HepG2 (cell line): ENCODE results near the gene ENTPD1. TPM values are rescaled to one million over a fixed set of nuclear protein-coding genes. Genes with fewer than 3 reads are reported as not detected.

ENCODE experiments used
- ATAC-seq: fragments of 200-7000 bp; cut with Tn5 transposase; 3 replicates; pipeline ENCODE4 v1.9.1; 2020; ENCODE audit warnings: mild to moderate bottlenecking, moderate library complexity
- BruUV-seq: library from RNA; stranded (reverse); fragments of 400-500 nt; replicated peaks from 2 replicates; lab custom pipeline; 2021; lab: Mats Ljungman, UMichigan
- CTCF ChIA-PET: fragments of 300-600 bp; formaldehyde crosslinking; extraction: SDS; loops from one replicate; lab custom pipeline; 2021; ENCODE audit warnings: low total read pairs, inconsistent platforms, low intra/inter-chr PET ratio; lab: Yijun Ruan, JAX
- POLR2A ChIA-PET: fragments of 350-600 bp; sonication (Branson Sonifier 250); formaldehyde crosslinking; loops from one replicate; lab custom pipeline; 2020; ENCODE audit warnings: antibody characterized with exemption, inconsistent platforms; lab: Yijun Ruan, JAX
- DNase-seq: peaks from one replicate; pipeline ENCODE4 v3.0.0-alpha.2; 2015; ENCODE audit warnings: low spot score
- FAIRE-seq: peaks from 3 replicates; lab custom pipeline; 2011; peaks lifted over from hg19 to GRCh38; lab: Jason Lieb, UNC
- H2AFZ ChIP-seq: one replicate; pipeline ENCODE4 v1.6.1; 2011; ENCODE audit warnings: low read length, inconsistent platforms
- H3K27ac ChIP-seq: fragments of 300-600 bp; 3 replicates; pipeline ENCODE4 v1.8.0; 2011; ENCODE audit warnings: mixed run types, mild to moderate bottlenecking, mixed read lengths, low read length, inconsistent platforms; ENCODE audit not compliant: insufficient read depth; ENCODE audit errors: extremely low read length
- H3K27me3 ChIP-seq, 2 experiments: fragments of 200-600 bp in 1 of 2; 2 replicates in 1 of 2; 3 replicates in 1 of 2; pipeline versions ENCODE4 v1.6.0 to v1.8.0; 2011; ENCODE audit warnings: low read length in 2 of 2, mild to moderate bottlenecking in 2 of 2, moderate library complexity in 2 of 2, inconsistent platforms in 1 of 2; ENCODE audit not compliant: insufficient read depth in 2 of 2, control insufficient read depth in 1 of 2
- H3K36me3 ChIP-seq, 2 experiments: fragments of 200-600 bp in 1 of 2; replicated peaks in 1 of 2; 2 replicates in 1 of 2; 3 replicates in 1 of 2; pipeline versions ENCODE4 v1.5.1 to v1.8.0; 2011; ENCODE audit warnings: low read length in 2 of 2, inconsistent platforms in 1 of 2; ENCODE audit not compliant: insufficient read depth in 2 of 2, control insufficient read depth in 1 of 2
- H3K4me1 ChIP-seq: 2 replicates; pipeline ENCODE4 v1.5.1; 2012; ENCODE audit warnings: low read length, inconsistent platforms; ENCODE audit not compliant: insufficient read depth
- H3K4me2 ChIP-seq: 2 replicates; pipeline ENCODE4 v1.6.0; 2011; ENCODE audit warnings: low read depth, low read length, inconsistent platforms
- H3K4me3 ChIP-seq, 3 experiments: fragments of 200-600 bp in 1 of 3; sonication (generic), shearing (Covaris generic) in 1 of 3; replicated peaks in 1 of 3; 2 replicates each; pipeline ENCODE4 v1.5.1; 2011 to 2016; ENCODE audit warnings: low read length in 3 of 3, inconsistent platforms in 2 of 3, low read depth in 2 of 3, mild to moderate bottlenecking in 2 of 3, control low read depth in 1 of 3, mixed read lengths in 1 of 3; ENCODE audit not compliant: insufficient read depth in 1 of 3
- H3K79me2 ChIP-seq: one replicate; pipeline ENCODE4 v1.6.1; 2011; ENCODE audit warnings: low read length, inconsistent platforms; ENCODE audit not compliant: insufficient read depth
- H3K9ac ChIP-seq: 2 replicates; pipeline ENCODE4 v1.6.0; 2011; ENCODE audit warnings: mild to moderate bottlenecking, low read depth, low read length, inconsistent platforms; ENCODE audit not compliant: insufficient read depth
- H3K9me3 ChIP-seq: 2 replicates; pipeline ENCODE4 v1.5.1; 2012; ENCODE audit warnings: mild to moderate bottlenecking, low read length
- H4K20me1 ChIP-seq: 2 replicates; pipeline ENCODE4 v1.6.0; 2011; ENCODE audit warnings: inconsistent platforms, mild to moderate bottlenecking, low read length, moderate library complexity; ENCODE audit not compliant: insufficient read depth
- ELF3 ChIP-seq: IDR thresholded peaks from 2 replicates; pipeline ENCODE4 v1.6.1; 2016; ENCODE audit warnings: missing genetic modification reagents, missing compliant biosample characterization
- HNF4A ChIP-seq: sonication (generic); formaldehyde crosslinking; IDR thresholded peaks from 2 replicates; pipeline ENCODE4 v1.4.0; 2020; ENCODE audit warnings: missing genetic modification reagents
- NPAS2 ChIP-seq: sonication (generic); formaldehyde crosslinking; IDR thresholded peaks from 2 replicates; pipeline ENCODE4 v1.8.0; 2022; ENCODE audit warnings: mild to moderate bottlenecking, missing genetic modification reagents, borderline replicate concordance
- NR2F2 ChIP-seq: IDR thresholded peaks from 2 replicates; pipeline ENCODE4 v1.6.1; 2012; ENCODE audit warnings: low read depth, inconsistent platforms, borderline replicate concordance
- SIX4 ChIP-seq: sonication (generic); formaldehyde crosslinking; IDR thresholded peaks from 2 replicates; pipeline ENCODE4 v1.4.0; 2020; ENCODE audit warnings: missing genetic modification reagents
- SUZ12 ChIP-seq: fragments of 150-350 bp; IDR thresholded peaks from 2 replicates; pipeline ENCODE4 v1.6.1; 2014; ENCODE audit warnings: low read depth, low read length
- XRCC5 ChIP-seq: fragments of 200-400 bp; formaldehyde crosslinking; optimal IDR thresholded peaks from 2 replicates; pipeline ENCODE3; 2017; ENCODE audit warnings: mild to moderate bottlenecking, low read length
- ZHX2 ChIP-seq, 2 experiments: sonication (generic) in 1 of 2; formaldehyde crosslinking in 1 of 2; IDR thresholded peaks; 2 replicates each; pipeline versions ENCODE4 v1.6.1 to v1.9.0; 2014 to 2022; ENCODE audit warnings: antibody characterized with exemption in 1 of 2, borderline replicate concordance in 1 of 2, inconsistent platforms in 1 of 2, low read depth in 1 of 2, missing genetic modification reagents in 1 of 2
- ZMYM3 ChIP-seq: sonication (generic); formaldehyde crosslinking; IDR thresholded peaks from 2 replicates; pipeline ENCODE4 v1.5.1; 2020; ENCODE audit warnings: mild to moderate bottlenecking, missing genetic modification reagents
- WGBS: methylation state at CpG from one replicate; pipeline ENCODE4 v1.1.6; 2017; ENCODE audit warnings: low lambda C conversion rate; 5-methylcytosine and 5-hydroxymethylcytosine counted together
- in situ Hi-C: cut with HindIII; loops from 2 replicates; pipeline ENCODE4 v1.10.0; 2017; ENCODE audit warnings: low pct_unique_long_range_greater_than_20kb; ENCODE audit not compliant: extremely low pct_ligation_motif_present
- intact Hi-C: fragments of 100-400 bp; cut with micrococcal nuclease; formaldehyde crosslinking; loops from one replicate; pipeline ENCODE4 v1.10.0; 2022; ENCODE audit not compliant: unreplicated experiment
- polyA plus RNA-seq, 8 experiments: library from polyadenylated mRNA; depleted of rRNA in 3 of 8; stranded (reverse) in 7 of 8; unstranded in 1 of 8; fragments of >200 nt; fragmentation: Illumina TruSeq in 4 of 8; extraction: Trizol in 4 of 8; gene quantifications; 2 replicates each; pipeline versions ENCODE4 v1.2.1 to v1.2.3, GENCODE V29; 2011 to 2016; ENCODE audit warnings: low read depth in 4 of 8, missing spikeins in 1 of 8, mixed read lengths in 1 of 8; ENCODE audit not compliant: insufficient read depth in 1 of 8
- total RNA-seq, 5 experiments: library from RNA; depleted of rRNA; stranded (reverse); fragments of >200 nt; fragmentation: Illumina TruSeq; extraction: Trizol; gene quantifications; 2 replicates each; pipeline ENCODE4 v1.2.3, GENCODE V29; 2016; ENCODE audit warnings: low read depth in 1 of 5
- TF ChIP-seq, protein P1 (sequence below): sonication (generic); formaldehyde crosslinking; IDR thresholded peaks from 2 replicates; pipeline ENCODE4 v1.4.0; 2020; ENCODE audit warnings: missing genetic modification reagents, borderline replicate concordance
- TF ChIP-seq, protein P2 (sequence below): conservative IDR thresholded peaks from 2 replicates; pipeline ENCODE4 v1.6.1; 2018; ENCODE audit warnings: missing genetic modification reagents

The ENTPD1 gene
- total and polyA plus RNA-seq, 2 of the 13 experiments (the other 11 are each of a cell fraction or from before 2014, with no cell fraction given), result 0.07 TPM

DNA sequence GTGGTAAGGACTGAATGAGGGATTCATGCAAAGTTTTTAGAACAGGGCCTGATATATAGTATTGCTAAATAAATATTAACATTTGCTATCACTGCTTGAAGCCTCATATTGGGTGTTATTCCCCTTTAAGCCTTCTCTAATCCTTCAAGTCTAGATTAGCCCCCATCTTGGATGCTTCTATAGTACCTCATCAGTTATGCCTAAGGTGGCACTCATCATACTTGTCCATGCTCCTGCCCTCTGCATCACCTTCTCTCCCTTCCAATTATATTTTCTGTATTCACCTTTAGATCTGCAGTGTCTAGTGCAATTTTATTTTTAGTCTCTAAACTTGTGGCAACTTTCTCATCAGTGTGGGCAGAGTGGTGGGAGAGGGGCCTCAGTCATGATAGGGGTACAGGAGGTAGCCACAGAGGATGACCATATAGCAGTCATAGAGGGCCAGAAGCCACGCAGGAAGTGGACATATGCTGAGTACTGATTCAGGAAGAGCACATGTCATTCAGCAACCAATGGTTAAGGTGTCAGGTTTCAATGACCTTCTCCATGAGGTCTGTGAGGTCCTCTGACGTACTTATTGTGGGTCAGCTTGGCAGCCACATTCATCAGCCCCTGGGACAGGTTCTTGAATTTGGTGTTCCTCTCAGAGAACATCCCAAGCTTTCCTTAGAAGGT lies 2.5 kb downstream of the ENTPD1 start (continued):
- TF ChIP-seq, protein P1, sequence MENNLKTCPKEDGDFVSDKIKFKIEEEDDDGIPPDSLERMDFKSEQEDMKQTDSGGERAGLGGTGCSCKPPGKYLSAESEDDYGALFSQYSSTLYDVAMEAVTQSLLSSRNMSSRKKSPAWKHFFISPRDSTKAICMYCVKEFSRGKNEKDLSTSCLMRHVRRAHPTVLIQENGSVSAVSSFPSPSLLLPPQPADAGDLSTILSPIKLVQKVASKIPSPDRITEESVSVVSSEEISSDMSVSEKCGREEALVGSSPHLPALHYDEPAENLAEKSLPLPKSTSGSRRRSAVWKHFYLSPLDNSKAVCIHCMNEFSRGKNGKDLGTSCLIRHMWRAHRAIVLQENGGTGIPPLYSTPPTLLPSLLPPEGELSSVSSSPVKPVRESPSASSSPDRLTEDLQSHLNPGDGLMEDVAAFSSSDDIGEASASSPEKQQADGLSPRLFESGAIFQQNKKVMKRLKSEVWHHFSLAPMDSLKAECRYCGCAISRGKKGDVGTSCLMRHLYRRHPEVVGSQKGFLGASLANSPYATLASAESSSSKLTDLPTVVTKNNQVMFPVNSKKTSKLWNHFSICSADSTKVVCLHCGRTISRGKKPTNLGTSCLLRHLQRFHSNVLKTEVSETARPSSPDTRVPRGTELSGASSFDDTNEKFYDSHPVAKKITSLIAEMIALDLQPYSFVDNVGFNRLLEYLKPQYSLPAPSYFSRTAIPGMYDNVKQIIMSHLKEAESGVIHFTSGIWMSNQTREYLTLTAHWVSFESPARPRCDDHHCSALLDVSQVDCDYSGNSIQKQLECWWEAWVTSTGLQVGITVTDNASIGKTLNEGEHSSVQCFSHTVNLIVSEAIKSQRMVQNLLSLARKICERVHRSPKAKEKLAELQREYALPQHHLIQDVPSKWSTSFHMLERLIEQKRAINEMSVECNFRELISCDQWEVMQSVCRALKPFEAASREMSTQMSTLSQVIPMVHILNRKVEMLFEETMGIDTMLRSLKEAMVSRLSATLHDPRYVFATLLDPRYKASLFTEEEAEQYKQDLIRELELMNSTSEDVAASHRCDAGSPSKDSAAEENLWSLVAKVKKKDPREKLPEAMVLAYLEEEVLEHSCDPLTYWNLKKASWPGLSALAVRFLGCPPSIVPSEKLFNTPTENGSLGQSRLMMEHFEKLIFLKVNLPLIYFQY (CRISPR knock-in tag), result no peak
- TF ChIP-seq NPAS2 (CRISPR knock-in tag) (no peak), SIX4 (0 out of 2 replicates have a peak, but pooled peaks have one; percentile 33), ZMYM3 (no peak)

- Histone ChIP-seq H3K9me3 (no peaks in the 10 kb centered on the region), H3K27me3 (peaks cover 2 to 9% of the 10 kb centered on the region in 2 experiments; a peak in 3 of 5 replicates), H2AFZ (no peak overlapping the region), H4K20me1 (no peaks in the 10 kb centered on the region), H3K79me2 (no peaks in the 10 kb centered on the region), H3K4me3 (no peak overlapping the region), H3K27ac (no peak overlapping the region), H3K4me1 (no peaks in the 10 kb centered on the region), H3K4me2 (no peak overlapping the region), H3K9ac (no peak overlapping the region), H3K36me3 (no peaks in the 10 kb centered on the region)
- FAIRE-seq, result no peak
- CTCF ChIA-PET, result no interaction called here
- in situ Hi-C loops, result no loop called here
- POLR2A ChIA-PET, result no interaction called here
- no TSS peak for BruUV-seq
- DNase-seq, result no peak
- intact Hi-C loops, result no loop called here
- 10% methylated on average over 3 of the region's 3 CpGs for WGBS
- ATAC-seq, result no peak
- no peak for TF ChIP-seq ZHX2 (IDR thresholded peaks at IDR 0.05; ENCODE audit: low read depth)
- TF ChIP-seq ZHX2 (CRISPR knock-in tag; IDR thresholded peaks at IDR 0.05; ENCODE audit: borderline replicate concordance), result no peak
- TF ChIP-seq XRCC5, result no peak
- TF ChIP-seq, protein P2, sequence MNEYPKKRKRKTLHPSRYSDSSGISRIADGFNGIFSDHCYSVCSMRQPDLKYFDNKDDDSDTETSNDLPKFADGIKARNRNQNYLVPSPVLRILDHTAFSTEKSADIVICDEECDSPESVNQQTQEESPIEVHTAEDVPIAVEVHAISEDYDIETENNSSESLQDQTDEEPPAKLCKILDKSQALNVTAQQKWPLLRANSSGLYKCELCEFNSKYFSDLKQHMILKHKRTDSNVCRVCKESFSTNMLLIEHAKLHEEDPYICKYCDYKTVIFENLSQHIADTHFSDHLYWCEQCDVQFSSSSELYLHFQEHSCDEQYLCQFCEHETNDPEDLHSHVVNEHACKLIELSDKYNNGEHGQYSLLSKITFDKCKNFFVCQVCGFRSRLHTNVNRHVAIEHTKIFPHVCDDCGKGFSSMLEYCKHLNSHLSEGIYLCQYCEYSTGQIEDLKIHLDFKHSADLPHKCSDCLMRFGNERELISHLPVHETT (CRISPR knock-in tag), result no peak
- TF ChIP-seq SUZ12, result no peak
- TF ChIP-seq HNF4A, result no peak
- no peak for TF ChIP-seq NR2F2
- TF ChIP-seq ELF3 (CRISPR knock-in tag), result no peak
These were observed 3.4 kb downstream of the ENTPD1 start for GRCh38 chr10:95759233-95759826.
